ENCODE data around the gene TNK2.
"Not testable (repeated sequence)": the region's sequence is repeated elsewhere in the genome, so short reads cannot be mapped to it uniquely, and the experiment has no call there.

The TNK2 gene

GRCh38 chr3:195883160-195883559 lies 25.2 kb downstream of the TNK2 start:
- DNase-seq, result no peak

- DNase-seq, result no peak
These were observed 26.3 kb downstream of the TNK2 start for GRCh38 chr3:195882002-195882441.

- DNase-seq, result no peak
These were observed 26.9 kb downstream of the TNK2 start for GRCh38 chr3:195881276-195881988.

GRCh38 chr3:195880037-195880431 lies 28.3 kb downstream of the TNK2 start:
- DNase-seq, result no peak

- DNase-seq, result no peak
These were observed 28.8 kb downstream of the TNK2 start for GRCh38 chr3:195879416-195880036.

- no peak for DNase-seq
These were observed 29.7 kb downstream of the TNK2 start for GRCh38 chr3:195878424-195879274.

GRCh38 chr3:195877767-195878423 lies 30.5 kb downstream of the TNK2 start:
- DNase-seq, result no peak

- no peak for DNase-seq
These were observed 31.1 kb downstream of the TNK2 start for GRCh38 chr3:195877136-195877715.

GRCh38 chr3:195876297-195877064 lies 31.9 kb downstream of the TNK2 start:
- no peak for DNase-seq

GRCh38 chr3:195875482-195876236 lies 32.7 kb downstream of the TNK2 start:
- DNase-seq, result no peak

GRCh38 chr3:195873971-195874370 lies 34.4 kb downstream of the TNK2 start:
- no peak for DNase-seq

GRCh38 chr3:195873281-195873887 lies 35.0 kb downstream of the TNK2 start:
- DNase-seq, result no peak

- DNase-seq, result no peak
These were observed 35.6 kb downstream of the TNK2 start for GRCh38 chr3:195872800-195873199.

GRCh38 chr3:195872097-195872496 lies 36.3 kb downstream of the TNK2 start:
- DNase-seq, result no peak

- DNase-seq, result not testable (repeated sequence)
These were observed 36.7 kb downstream of the TNK2 start for GRCh38 chr3:195871686-195872085.

- DNase-seq, result no peak
These were observed 37.4 kb downstream of the TNK2 start for GRCh38 chr3:195870937-195871336.

- DNase-seq, result no peak
These were observed 37.9 kb downstream of the TNK2 start for GRCh38 chr3:195870442-195870841.

GRCh38 chr3:195869413-195870001 lies 38.8 kb downstream of the TNK2 start:
- DNase-seq, result no peak

- DNase-seq, result no peak
These were observed 39.4 kb downstream of the TNK2 start for GRCh38 chr3:195868866-195869412.

GRCh38 chr3:195868336-195868865 lies 40.0 kb downstream of the TNK2 start:
- no peak for DNase-seq

Measured in NCI-H2227 treated with DMSO at 0.1 percent for 48 hours (cell line).